Ishikawa (cell line): ENCODE data around the gene PPP4R4.
A peak's percentile ranks its signal among the peaks of the same experiment; 100 is the strongest.

Experiments
- CEBPB ChIP-seq: IDR thresholded peaks from 2 replicates; pipeline ENCODE4 v1.6.1; 2012
- CREB1 ChIP-seq: IDR thresholded peaks from 2 replicates; pipeline ENCODE4 v1.6.1; 2012; ENCODE audit warnings: low read depth
- EGR1 ChIP-seq: IDR thresholded peaks from 2 replicates; pipeline ENCODE4 v1.6.1; 2012
- EP300 ChIP-seq: IDR thresholded peaks from 2 replicates; pipeline ENCODE4 v1.6.1; 2012; ENCODE audit warnings: borderline replicate concordance
- FOXM1 ChIP-seq: IDR thresholded peaks from 2 replicates; pipeline ENCODE4 v1.6.1; 2012; ENCODE audit warnings: low read depth, borderline replicate concordance
- MAX ChIP-seq: IDR thresholded peaks from 2 replicates; pipeline ENCODE4 v1.6.1; 2012
- NFIC ChIP-seq: IDR thresholded peaks from 2 replicates; pipeline ENCODE4 v1.6.1; 2012
- RAD21 ChIP-seq: IDR thresholded peaks from 2 replicates; pipeline ENCODE4 v1.6.1; 2012; ENCODE audit warnings: low read depth
- REST ChIP-seq: IDR thresholded peaks from 2 replicates; pipeline ENCODE4 v1.6.1; 2012; ENCODE audit warnings: low read depth, mild to moderate bottlenecking
- TAF1 ChIP-seq: IDR thresholded peaks from 2 replicates; pipeline ENCODE4 v1.6.1; 2012; ENCODE audit warnings: low read depth, mild to moderate bottlenecking
- TCF12 ChIP-seq: IDR thresholded peaks from 2 replicates; pipeline ENCODE4 v1.6.1; 2012; ENCODE audit warnings: low read depth
- TEAD4 ChIP-seq: IDR thresholded peaks from 2 replicates; pipeline ENCODE4 v1.6.1; 2012
- USF1 ChIP-seq: IDR thresholded peaks from 2 replicates; pipeline ENCODE4 v1.6.1; 2012
- YY1 ChIP-seq: IDR thresholded peaks from 2 replicates; pipeline ENCODE4 v1.6.1; 2012; ENCODE audit warnings: low read depth
- ZBTB7A ChIP-seq: IDR thresholded peaks from 2 replicates; pipeline ENCODE4 v1.6.1; 2012; ENCODE audit warnings: low read depth

PPP4R4 gene

GRCh38 chr14:94177806-94178205 lies 3.7 kb downstream of the PPP4R4 start:
- TF ChIP-seq RAD21, result no peak
- no peak for TF ChIP-seq YY1
- TF ChIP-seq EGR1, result no peak
- no peak for TF ChIP-seq TCF12
- no peak for TF ChIP-seq REST
- no peak for TF ChIP-seq MAX
- no peak for TF ChIP-seq ZBTB7A
- TF ChIP-seq CEBPB, result no peak
- no peak for TF ChIP-seq TEAD4

GRCh38 chr14:94179244-94179643 lies 5.1 kb downstream of the PPP4R4 start:
- no peak for TF ChIP-seq TCF12
- no peak for TF ChIP-seq RAD21
- TF ChIP-seq FOXM1, result no peak
- no peak for TF ChIP-seq CEBPB
- TF ChIP-seq REST, result no peak
- no peak for TF ChIP-seq EP300
- no peak for TF ChIP-seq TEAD4
- no peak for TF ChIP-seq NFIC
- no peak for TF ChIP-seq TAF1
- TF ChIP-seq MAX, result no peak
- no peak for TF ChIP-seq ZBTB7A
- TF ChIP-seq YY1, result no peak
- no peak for TF ChIP-seq USF1
- no peak for TF ChIP-seq CREB1
- TF ChIP-seq EGR1, result no peak

GRCh38 chr14:94180655-94181271 lies 6.6 kb downstream of the PPP4R4 start:
- TF ChIP-seq CREB1, result no peak
- TF ChIP-seq RAD21, result peak; percentile 70

GRCh38 chr14:94181835-94182234 lies 7.7 kb downstream of the PPP4R4 start:
- TF ChIP-seq TCF12, result no peak
- TF ChIP-seq TAF1, result no peak
- TF ChIP-seq ZBTB7A, result no peak
- TF ChIP-seq YY1, result no peak
- TF ChIP-seq EP300, result no peak
- no peak for TF ChIP-seq MAX
- no peak for TF ChIP-seq CREB1
- no peak for TF ChIP-seq REST
- TF ChIP-seq CEBPB, result no peak
- no peak for TF ChIP-seq FOXM1
- no peak for TF ChIP-seq USF1
- TF ChIP-seq RAD21, result no peak
- no peak for TF ChIP-seq TEAD4
- TF ChIP-seq NFIC, result no peak
- TF ChIP-seq EGR1, result no peak
